Brain pericyte (primary cell): ENCODE data around the gene RHBDD1.
A peak's percentile ranks its signal among the peaks of the same experiment; 100 is the strongest.

Experiments
- DNase-seq: peaks from one replicate; pipeline ENCODE4 v3.0.0-alpha.2; 2012; ENCODE audit warnings: low read depth, low spot score

RHBDD1 gene, protein sequence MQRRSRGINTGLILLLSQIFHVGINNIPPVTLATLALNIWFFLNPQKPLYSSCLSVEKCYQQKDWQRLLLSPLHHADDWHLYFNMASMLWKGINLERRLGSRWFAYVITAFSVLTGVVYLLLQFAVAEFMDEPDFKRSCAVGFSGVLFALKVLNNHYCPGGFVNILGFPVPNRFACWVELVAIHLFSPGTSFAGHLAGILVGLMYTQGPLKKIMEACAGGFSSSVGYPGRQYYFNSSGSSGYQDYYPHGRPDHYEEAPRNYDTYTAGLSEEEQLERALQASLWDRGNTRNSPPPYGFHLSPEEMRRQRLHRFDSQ

DNA sequence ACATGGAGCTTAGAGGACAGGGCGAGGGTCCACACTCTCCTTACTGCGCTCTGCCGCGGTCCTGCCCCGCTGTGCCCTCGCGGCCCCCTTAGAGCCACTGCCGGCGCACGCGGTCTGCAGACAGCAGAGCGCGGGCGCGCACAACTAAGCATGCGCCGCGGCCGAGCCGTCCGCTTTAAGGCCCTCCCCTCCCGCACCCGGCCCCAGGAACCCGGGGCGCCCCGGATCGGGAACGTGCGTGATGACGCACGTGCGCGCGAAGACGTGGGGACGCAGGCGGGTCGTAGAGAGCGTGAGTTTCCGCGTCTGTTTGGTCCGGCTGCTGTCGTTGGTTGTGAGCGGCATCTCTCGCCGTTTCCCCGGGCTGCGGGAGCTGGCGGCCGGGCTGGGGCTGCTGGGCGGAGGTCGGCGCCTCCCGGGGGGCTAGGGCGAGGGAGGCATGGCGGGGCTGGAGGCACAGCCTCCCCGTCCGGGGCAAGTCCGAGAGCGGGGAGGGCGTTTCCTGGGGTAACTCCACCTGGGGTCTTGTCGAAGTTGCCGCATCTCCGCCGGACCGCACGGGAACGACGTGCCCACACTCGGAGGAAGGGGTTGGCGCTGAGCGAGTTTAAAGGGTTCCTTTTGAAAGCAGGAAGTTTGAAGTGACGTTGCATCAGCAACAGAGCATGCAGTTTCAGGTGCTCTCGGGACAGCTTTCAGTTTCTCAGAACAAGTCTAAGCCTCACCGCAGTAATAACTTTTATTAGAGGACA is at the start of gene RHBDD1:
Gene RHBDD1, plus strand, starts transcription at position 259 of the 752 bp plus-strand sequence. CDS start 28,640 bp downstream, outside the sequence.
- DNase-seq, result peak; percentile 89

DNA sequence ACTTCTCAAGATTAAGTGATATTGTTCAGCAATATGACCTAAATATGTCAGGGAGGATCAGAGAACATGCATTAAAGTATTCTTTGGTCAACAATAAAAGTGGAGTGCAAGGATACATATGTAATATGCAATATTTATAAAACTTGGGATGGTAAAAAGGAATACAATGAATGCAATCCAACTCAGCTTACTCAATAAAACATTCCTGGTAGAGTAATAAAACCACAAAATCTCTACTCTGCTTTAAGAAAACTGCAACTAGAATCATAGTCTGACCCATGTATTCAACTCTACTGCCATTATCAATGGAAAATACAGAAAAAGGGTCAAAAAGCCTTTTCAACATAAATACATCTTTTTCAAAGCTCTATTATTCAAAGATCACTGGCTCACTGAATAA is 47.8 kb upstream of the RHBDD1 start:
- no peak for DNase-seq

DNA sequence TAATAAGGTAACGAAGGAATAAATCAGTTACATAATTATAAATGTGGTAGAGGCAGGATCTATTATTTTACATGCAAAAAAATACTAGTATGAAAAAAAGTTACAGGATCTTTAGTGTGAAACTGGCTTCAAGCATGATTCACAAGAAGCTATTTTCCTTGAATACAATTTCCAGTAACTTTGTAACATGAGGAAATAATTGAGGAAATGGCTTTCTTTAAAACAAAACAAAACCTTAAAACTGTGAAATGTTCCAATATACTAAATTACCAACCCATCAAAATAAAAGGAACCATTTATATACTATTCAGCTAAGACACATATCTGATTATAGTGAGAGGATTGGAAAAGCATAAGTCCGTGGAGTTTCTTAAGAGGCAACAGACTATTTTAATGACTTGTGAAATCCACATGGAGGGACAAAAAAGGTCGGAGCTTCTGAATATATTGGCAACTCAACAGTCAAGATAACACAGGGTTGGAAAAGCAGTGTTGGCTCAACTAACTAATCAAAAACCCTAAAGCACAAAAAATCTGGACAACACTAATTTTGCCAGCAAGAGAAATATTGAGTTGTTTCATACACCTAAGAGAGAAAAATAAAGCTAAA is 46.9 kb upstream of the RHBDD1 start:
- no peak for DNase-seq

DNA sequence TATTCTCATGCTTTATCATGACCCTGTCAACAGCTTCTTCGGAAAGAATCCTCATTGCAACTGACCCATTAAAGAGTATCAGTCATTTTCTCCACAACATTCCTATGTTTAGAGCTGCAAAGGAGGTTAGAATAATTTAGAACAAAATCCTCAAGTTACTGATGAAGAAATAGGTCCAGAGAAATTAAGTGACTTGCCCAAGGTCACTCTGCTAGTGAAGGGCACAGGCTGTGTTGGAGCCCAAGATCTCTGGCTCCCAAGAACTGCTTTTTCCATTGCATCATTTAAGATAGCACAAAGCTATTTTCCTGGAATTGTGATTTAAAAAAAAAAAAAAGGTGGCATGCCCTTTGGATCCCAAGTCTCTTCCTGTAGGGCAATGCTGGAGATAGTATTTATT is 45.8 kb upstream of the RHBDD1 start:
- DNase-seq, result no peak

DNA sequence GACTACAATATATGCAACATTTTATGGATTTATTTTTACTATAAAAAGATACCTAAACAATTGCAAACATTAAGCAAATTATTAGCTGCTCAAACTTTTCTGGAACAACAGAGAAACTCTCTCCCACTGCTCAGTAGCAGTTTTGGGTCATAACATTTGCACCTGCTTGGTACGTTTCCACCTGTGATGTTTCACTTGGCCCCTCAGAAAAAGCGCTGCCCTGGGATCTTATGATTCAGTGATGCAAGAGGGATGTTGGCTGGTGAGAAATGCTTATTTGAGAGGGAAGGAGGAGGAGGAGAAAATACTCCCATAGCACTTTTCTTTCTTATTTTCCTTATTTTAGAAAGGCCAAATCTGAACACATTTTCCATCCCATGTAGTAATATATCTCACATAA is 45.4 kb upstream of the RHBDD1 start:
- no peak for DNase-seq

DNA sequence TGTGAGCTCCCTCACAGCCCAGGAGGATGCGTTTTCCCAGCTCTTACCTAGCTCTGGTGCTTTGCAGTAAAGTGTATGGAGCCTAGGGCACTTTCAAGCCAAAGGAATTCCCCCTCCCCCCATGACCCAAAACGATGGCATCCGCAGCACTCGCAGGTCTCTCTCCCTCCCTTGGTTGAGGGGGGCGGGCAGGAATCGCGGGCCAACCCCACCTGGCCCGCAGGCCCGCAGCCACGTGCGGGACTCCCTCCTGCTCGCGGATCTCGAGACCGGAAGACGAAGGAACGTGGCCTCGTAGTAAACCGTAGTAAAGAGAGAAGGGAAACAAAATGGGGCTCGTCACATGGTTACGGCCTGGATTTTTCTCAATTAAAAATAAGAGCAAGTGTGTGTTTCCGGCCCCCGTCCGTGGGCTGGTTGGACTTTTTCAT is 44.8 kb upstream of the RHBDD1 start:
- no peak for DNase-seq

DNA sequence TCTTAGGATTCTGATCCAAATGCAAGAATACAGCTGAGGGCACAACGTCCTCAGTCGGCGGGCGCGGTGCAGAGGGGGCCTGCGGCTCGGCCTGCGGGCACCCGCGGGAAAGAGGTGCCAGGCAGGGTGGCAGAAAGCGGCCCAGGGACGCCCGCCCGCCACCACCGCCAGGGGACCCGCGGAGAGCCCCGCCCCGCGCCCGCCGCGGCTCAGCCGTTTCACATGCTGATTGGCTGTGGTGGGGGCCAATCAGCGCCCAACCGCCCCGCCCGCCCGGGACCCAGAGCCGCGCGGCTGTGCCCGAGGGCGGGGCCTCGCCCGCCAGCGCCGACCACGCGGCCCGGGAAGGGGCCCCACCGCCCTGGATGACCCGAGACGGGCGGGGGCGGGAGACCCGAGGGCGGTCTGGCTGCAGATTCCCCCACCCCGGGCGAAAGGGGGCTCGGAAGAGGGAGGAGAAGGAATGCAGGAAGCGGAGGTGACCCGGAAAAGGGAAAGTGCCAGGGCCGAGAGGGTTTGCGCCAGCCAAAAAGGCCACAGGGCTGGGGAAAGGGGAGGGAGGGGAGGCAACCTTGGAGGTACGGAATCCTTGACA is 44.3 kb upstream of the RHBDD1 start:
- DNase-seq, result no peak

DNA sequence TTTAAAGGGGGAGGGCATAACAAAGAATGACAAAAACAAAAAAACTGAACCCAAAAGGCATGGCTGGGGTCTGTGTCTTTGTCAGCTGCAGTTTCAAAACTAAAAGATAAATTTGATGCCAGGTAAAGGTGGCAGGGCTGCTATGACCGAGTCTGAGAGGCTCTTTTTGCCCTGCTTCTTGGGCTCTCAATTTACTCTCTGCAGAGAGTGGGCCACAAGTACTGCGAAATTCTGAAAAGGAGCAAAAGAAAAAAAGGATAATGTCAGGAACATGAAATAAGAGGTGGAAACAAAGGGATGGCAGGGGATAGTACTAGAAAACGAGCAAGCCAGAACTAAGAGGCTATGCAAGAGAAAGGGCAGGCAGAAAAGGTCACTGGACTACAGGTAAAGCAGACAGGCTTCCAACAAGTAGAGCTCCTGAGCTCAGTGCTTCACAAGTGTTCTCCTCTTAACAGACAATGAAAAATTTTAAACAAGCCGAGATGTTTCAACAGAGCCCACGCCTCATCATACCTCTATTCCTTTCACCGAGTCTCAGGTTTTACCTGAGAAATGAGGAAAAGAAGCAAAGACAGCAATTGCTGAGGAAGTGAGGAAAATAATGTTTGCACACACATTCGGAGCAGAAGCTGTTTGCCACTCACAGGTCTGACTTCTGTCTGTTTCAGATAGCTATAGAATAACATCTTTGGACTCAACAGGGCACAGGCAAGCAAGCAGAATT is 43.5 kb upstream of the RHBDD1 start:
- no peak for DNase-seq

DNA sequence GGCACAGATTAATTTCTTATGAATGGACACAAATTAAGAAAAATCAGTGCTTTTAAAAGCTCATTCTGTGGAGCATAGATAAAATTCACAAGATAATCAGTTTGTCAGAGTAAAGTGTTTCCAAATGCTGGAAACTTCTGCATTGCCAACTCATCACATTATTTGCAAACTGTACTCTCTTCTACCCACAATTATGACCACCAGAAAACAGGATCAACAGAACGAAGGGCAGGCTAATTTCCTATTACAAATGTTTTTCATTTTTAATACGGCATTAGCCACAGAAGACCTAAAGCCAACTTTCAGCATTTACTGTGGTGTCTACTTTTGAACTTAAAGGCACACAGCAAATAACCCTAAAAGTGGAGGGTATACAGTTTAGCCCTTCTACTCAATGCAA is 42.2 kb upstream of the RHBDD1 start:
- DNase-seq, result no peak

DNA sequence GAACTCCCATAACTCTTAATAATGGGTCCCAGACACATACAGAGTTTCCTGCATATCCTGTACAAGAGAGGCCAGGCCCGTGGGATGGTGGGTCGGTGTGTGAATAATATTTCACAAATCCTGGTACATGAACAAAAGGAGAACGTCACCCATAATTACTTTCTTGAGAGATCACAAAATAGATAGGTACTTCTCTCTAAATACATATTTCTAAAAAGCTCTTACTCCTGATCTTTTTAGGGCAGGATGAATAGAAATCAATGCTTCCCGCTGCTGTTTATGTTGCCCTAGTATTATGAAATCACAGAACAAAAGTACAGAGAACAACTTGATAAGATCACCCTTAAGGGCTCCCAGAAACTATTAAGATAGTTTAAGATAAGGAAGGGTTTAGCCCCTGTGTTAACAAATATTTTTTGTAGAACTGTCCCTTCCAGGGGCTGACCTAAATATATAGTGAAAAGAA is 41.6 kb upstream of the RHBDD1 start:
- no peak for DNase-seq

DNA sequence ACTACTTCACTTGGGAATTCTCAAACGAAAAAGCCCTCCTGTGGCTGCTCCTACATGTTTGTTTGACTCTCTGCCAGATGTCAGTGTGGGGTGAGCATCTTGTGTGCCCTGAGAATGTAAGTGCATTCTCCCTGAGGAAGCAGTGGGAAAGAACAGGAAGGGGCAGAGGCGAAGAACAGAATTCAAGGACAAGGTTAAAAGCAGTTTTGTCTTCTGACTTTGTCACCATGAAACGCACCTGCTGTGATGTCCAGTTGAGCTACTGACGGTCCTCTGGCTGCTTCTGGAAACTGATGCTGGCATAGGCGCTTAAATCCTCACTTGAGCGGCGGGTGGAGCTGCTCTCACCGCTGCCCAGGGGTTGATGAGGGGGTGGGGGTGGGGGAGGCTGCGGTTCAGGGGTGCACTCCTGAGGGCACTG is 41.1 kb upstream of the RHBDD1 start:
- DNase-seq, result peak; percentile 86

DNA sequence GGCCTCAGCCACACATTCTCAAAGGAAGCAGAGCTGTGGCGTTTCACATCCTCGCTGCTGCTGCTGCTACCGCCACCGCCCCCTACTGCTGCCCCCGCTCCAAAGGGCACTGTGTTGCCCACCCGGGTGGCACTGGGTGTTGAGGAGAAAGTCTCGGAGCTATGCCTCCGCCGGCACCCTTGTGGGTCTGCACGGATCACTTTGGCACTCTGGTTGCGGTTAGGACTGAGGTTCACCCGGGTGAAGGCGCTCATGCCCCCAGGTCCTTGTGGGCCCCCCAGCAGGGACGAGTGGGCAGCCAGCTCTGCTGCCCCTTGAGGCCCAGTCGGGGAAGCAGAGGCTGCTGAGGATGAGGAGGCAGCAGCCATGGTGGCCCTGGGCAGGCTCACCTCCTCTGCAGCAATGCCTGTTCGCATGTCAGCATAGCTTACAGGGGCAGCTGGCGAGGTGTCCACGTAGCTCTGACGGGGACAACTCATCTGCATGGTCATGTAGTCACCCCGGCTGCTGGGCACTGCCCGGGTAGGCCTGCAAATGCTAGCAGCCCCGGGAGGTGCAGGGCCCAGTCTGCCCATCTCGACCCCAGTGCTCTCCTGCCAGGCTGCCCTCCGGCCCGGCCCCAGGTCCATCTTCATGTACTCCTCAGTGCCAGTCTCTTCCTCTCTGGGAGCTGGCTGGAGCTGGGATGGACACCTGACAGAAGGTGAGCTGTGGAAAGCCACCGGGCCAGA is 40.4 kb upstream of the RHBDD1 start:
- no peak for DNase-seq

DNA sequence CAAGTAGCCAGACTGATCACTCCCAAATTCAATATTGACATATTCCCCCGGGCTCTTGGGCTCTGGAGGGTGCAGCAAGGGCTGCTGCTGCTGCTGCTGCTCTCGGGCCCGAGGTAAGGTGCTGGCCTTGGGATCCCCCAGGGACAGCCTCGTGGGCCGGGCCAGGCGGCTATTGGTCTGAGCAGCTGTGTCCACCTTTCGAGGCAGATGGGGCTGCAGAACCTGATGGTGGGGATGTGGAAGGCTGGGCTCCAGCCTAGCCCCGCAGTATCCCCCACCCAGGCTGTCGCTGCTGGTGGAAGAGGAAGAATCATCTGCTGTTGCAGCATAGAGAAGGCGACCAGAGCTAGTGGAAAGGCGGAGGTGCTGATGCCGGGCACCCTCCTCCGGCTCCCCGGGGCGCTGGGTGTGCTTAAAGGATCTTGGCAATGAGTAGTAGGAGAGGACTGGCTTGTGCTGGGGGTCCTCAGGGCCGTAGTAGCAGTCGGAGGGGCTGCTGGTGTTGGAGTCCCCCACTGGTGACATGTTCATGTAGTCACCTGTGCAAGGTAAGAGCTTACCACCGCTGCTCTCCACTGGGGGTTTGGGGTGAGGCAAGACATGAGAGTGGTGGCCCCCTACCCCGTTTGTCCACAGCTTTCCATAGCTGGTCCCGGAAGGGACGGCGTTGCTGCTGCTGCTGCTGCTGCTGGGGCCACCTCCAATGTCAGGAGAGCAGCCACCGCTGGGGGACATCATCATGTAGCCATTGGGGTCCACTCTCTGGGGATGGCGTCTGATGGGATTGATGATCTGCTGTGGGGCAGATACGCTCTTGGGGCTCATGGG is 39.6 kb upstream of the RHBDD1 start:
- DNase-seq, result no peak

DNA sequence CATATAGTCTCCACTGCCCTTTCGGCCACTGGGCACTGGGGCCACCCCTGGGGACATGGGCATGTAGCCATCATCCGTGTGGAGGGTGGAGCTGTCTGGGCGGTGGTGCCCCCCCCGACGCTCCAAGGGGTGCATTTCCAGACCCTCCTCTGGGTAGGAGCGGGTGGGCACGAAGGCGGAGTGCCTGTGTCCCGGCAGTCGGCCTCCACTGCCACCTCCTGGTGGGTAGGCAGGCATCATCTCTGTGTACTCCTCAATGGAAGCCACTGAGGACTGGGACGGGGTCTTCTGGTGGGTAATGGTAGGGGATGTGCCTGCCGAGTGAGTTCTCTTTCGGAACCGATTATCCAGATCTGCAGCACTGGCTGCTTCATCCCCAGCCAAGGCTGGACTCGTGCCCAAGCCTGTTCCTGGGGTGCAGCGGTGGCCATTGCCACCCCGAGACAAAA is 39.0 kb upstream of the RHBDD1 start:
- DNase-seq, result no peak

DNA sequence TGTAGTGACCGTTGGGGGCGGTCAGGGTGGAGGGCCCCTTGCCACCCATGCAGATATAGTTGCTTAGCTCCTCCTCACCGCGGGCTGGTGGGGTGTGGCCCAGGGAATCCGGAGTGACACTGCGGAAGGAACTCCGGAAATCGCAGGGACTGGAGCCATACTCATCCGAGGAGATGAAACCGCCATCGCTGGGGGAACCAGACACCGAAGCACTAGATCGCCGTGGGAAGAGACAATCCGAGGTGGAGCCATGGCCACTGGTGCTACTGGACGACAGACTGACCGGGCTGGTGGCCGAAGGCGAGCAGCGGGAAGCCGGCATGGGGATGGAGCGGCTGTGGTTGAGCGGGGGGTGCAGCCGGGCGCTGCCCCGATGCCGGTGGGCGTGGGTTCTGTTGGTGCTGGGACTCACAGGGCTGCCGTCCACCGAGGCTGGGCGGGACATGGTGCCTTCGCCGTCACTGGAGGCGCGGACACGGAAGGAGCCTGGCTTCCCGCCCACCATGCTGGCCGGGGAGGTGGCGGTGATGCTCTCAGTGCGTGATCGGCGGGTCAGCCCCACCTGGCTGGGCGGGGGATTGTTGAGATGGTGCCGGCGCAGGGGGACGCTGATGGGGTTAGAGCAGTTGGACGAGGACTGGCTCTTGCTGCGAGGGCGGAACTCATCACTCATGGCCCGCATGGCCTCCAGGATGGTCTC is 38.4 kb upstream of the RHBDD1 start:
- DNase-seq, result no peak

DNA sequence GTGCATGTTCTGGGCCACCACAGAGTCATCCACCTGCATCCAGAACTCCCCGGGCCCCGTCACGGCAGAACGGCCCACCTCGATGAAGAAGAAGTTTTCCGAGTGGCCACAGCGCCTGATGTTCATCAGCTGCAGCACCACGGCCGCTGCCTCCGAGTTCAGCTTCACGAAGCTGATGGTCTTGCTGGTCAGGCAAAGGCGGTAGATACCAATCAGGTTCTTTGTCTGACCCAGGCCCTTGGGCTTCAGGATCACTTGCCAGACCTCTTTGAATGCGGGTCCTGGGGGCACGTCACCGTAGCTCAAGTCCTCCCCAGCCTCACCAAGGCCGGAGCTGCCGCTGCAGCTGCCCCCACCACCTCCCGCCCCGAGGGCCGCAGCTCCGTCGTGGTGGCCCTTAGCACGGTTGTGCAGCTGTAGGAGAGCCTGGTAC is 37.8 kb upstream of the RHBDD1 start:
- DNase-seq, result no peak

DNA sequence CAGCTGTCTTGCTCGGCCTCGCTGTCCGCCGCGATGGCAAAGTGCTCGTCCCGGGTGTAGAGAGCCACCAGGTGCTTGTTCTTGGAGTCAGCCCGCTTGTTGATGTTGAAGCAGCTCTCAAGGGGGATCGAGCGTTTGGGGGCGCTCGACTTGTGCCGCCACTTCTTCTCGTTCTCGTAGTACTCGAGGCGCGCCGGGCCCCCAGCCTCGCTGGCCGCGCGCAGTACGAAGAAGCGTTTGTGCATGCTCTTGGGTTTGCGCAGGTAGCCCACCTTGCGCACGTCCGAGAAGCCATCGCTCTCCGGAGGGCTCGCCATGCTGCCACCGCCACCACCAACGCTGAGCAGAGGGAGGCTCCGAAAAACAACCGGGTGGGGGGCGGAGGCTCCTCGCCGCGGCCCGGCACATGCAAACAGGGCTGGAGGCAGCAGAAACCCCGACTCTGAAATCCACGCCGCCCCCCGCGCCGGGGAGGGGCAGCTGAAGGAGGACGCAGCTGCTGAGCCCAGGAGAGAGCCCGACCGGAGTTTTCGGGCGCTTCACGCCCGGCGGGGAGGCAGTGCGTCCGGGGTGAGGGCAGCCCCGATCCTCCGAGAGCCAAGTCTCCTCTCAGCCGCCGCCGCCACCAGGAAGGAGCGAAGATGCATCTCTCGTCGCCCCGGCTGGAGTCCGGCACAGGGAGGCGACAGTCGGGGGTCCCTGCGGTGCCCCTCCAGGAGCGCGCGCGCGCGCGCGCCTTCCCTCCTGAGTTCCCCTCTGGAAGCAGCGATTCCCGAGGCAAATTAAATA is 37.2 kb upstream of the RHBDD1 start:
- DNase-seq, result no peak

DNA sequence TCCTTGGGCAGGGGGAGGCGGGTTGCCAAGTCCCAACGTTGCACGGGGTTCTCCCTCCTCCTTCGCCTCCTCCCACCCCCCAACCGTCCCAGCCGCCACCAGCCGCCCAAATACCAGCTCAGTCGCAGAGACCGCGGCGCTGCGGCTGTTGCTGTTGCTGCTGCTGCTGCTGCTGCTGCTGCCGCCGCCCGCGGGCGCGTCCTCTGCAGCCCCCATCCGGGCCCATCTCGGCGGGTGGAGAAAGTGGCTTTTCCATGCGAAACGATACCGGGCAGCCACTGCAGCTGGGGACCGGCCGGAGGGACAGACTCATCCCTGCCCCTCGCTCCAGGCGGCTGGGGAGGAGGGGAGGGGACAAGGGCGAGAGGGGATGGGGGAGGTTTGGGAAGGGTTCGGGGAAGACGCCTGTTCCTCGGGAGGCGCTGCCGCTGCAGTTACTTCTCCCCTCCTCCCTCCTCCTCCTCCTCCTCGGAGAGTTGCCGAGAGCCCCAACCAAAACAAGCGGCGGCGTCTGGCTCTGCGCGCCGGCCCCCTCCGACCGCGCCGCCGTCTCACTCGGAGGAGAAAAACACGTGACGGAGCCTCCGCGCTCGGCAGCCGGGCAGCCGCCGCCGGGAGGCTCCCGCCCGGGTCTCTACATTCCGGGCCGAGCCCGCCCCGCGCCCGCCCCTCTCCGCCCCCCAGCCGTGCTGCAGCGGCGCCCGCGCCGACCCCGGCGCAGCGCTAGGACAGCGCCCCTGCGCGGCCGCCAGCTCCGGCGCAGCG is 36.5 kb upstream of the RHBDD1 start, which contains the start of gene IRS1:
Gene IRS1, minus strand, starts transcription at position 610 of the 765 bp plus-strand sequence. CDS start 1,082 bp downstream, outside the sequence.
- DNase-seq, result no peak
